H9 (cell line): ENCODE data around the gene CBX5. TPM values are rescaled to one million over a fixed set of nuclear protein-coding genes. Genes with fewer than 3 reads are reported as not detected.

Experiments
- DNase-seq: peaks from one replicate; pipeline ENCODE4 v3.0.0-alpha.2; 2017
- H2AFZ ChIP-seq: one replicate; pipeline ENCODE4 v1.6.1; 2013; ENCODE audit warnings: mild to moderate bottlenecking, low read length, control low read depth, moderate library complexity
- H2AK5ac ChIP-seq: 2 replicates; pipeline ENCODE4 v1.6.1; 2013; ENCODE audit warnings: low read length, control low read depth, mixed read lengths; ENCODE audit not compliant: insufficient read length
- H2BK120ac ChIP-seq: one replicate; pipeline ENCODE4 v1.6.1; 2013; ENCODE audit warnings: low read depth, mild to moderate bottlenecking, low read length, control low read depth, inconsistent platforms; ENCODE audit not compliant: poor library complexity, severe bottlenecking
- H2BK12ac ChIP-seq: 2 replicates; pipeline ENCODE4 v1.6.1; 2013; ENCODE audit warnings: low read length, control low read depth, mixed read lengths, low read depth; ENCODE audit not compliant: insufficient read length
- H2BK15ac ChIP-seq: 2 replicates; pipeline ENCODE4 v1.6.1; 2013; ENCODE audit warnings: low read depth, low read length, control low read depth
- H2BK20ac ChIP-seq: one replicate; pipeline ENCODE4 v1.6.1; 2013; ENCODE audit warnings: low read depth, mild to moderate bottlenecking, low read length, control low read depth, inconsistent platforms; ENCODE audit not compliant: poor library complexity, severe bottlenecking
- H2BK5ac ChIP-seq: 2 replicates; pipeline ENCODE4 v1.6.1; 2013; ENCODE audit warnings: low read length, control low read depth, mixed read lengths; ENCODE audit not compliant: insufficient read length
- H3K14ac ChIP-seq: 2 replicates; pipeline ENCODE4 v1.6.1; 2013; ENCODE audit warnings: low read length, control low read depth; ENCODE audit not compliant: insufficient read depth
- H3K18ac ChIP-seq: 2 replicates; pipeline ENCODE4 v1.6.1; 2013; ENCODE audit warnings: low read depth, mild to moderate bottlenecking, mixed read lengths, low read length, control low read depth; ENCODE audit not compliant: insufficient read length
- H3K23ac ChIP-seq: 2 replicates; pipeline ENCODE4 v1.6.1; 2013; ENCODE audit warnings: low read length, control low read depth, mixed read lengths, low read depth; ENCODE audit not compliant: insufficient read length
- H3K23me2 ChIP-seq: 2 replicates; pipeline ENCODE4 v1.6.1; 2013; ENCODE audit warnings: low read depth, mild to moderate bottlenecking, mixed read lengths, low read length, control low read depth; ENCODE audit not compliant: insufficient read length, poor library complexity, severe bottlenecking
- H3K27ac ChIP-seq: 2 replicates; pipeline ENCODE4 v1.5.1; 2013; ENCODE audit warnings: low read length, control low read depth, mixed read lengths, low read depth; ENCODE audit not compliant: insufficient read length
- H3K27me3 ChIP-seq: 2 replicates; pipeline ENCODE4 v1.6.1; 2013; ENCODE audit warnings: low read length, control low read depth, inconsistent platforms; ENCODE audit not compliant: insufficient read depth
- H3K4ac ChIP-seq: 2 replicates; pipeline ENCODE4 v1.6.1; 2013; ENCODE audit warnings: low read depth, mild to moderate bottlenecking, control low read depth, inconsistent platforms, low read length, moderate library complexity
- H3K4me1 ChIP-seq: 2 replicates; pipeline ENCODE4 v1.6.1; 2013; ENCODE audit warnings: low read length, control low read depth, inconsistent platforms; ENCODE audit not compliant: insufficient read depth
- H3K4me2 ChIP-seq: 2 replicates; pipeline ENCODE4 v1.6.1; 2013; ENCODE audit warnings: low read length, control low read depth, mixed read lengths; ENCODE audit not compliant: insufficient read length, insufficient read depth
- H3K56ac ChIP-seq: 2 replicates; pipeline ENCODE4 v1.6.1; 2013; ENCODE audit warnings: low read depth, mild to moderate bottlenecking, mixed read lengths, low read length, control low read depth; ENCODE audit not compliant: insufficient read length
- H3K79me1 ChIP-seq: 2 replicates; pipeline ENCODE4 v1.6.1; 2013; ENCODE audit warnings: low read depth, mild to moderate bottlenecking, moderate library complexity, low read length, control low read depth, inconsistent platforms; ENCODE audit not compliant: insufficient read depth, poor library complexity, severe bottlenecking
- H3K79me2 ChIP-seq: 2 replicates; pipeline ENCODE4 v1.6.1; 2013; ENCODE audit warnings: low read length, control low read depth, inconsistent platforms; ENCODE audit not compliant: insufficient read depth
- H3K9ac ChIP-seq: 2 replicates; pipeline ENCODE4 v1.6.1; 2013; ENCODE audit warnings: low read length, control low read depth, mixed read lengths; ENCODE audit not compliant: insufficient read length; ENCODE audit errors: extremely low read depth
- H3K9me3 ChIP-seq: one replicate; pipeline ENCODE4 v1.6.1; 2013; ENCODE audit warnings: low read depth, low read length, inconsistent platforms; ENCODE audit not compliant: control insufficient read depth
- H3T11ph ChIP-seq: one replicate; pipeline ENCODE4 v1.6.1; 2013; ENCODE audit warnings: mild to moderate bottlenecking, low read length, control low read depth, inconsistent platforms
- H4K20me1 ChIP-seq: one replicate; pipeline ENCODE4 v1.6.1; 2013; ENCODE audit not compliant: control insufficient read depth, insufficient read length, insufficient read depth
- H4K5ac ChIP-seq: 2 replicates; pipeline ENCODE4 v1.6.1; 2013; ENCODE audit warnings: low read depth, mild to moderate bottlenecking, mixed read lengths, low read length, control low read depth; ENCODE audit not compliant: insufficient read length
- H4K8ac ChIP-seq: replicated peaks from 2 replicates; pipeline ENCODE4 v1.6.1; 2013; ENCODE audit warnings: low read length, control low read depth, mixed read lengths, low read depth; ENCODE audit not compliant: insufficient read length
- H4K91ac ChIP-seq: 2 replicates; pipeline ENCODE4 v1.6.1; 2013; ENCODE audit warnings: low read depth, mild to moderate bottlenecking, moderate library complexity, mixed read lengths, low read length, control low read depth; ENCODE audit not compliant: insufficient read length
- H3K27ac Mint-ChIP-seq, 3 experiments: 2 replicates in 2 of 3; 3 replicates in 1 of 3; pipeline ENCODE4 v1.8.0; 2020 to 2021; ENCODE audit warnings: mixed read lengths in 3 of 3, mild to moderate bottlenecking in 1 of 3, moderate library complexity in 1 of 3
- H3K27me3 Mint-ChIP-seq: 2 replicates; pipeline ENCODE4 v1.8.0; 2021; ENCODE audit warnings: low read depth, mild to moderate bottlenecking, moderate library complexity, mixed read lengths
- H3K36me3 Mint-ChIP-seq, 3 experiments: 2 replicates in 2 of 3; 3 replicates in 1 of 3; pipeline ENCODE4 v1.8.0; 2020 to 2021; ENCODE audit warnings: low read depth in 3 of 3, mixed read lengths in 3 of 3; ENCODE audit not compliant: insufficient read depth in 1 of 3
- H3K4me1 Mint-ChIP-seq, 2 experiments: 2 replicates each; pipeline ENCODE4 v1.8.0; 2020; ENCODE audit warnings: mixed read lengths in 2 of 2
- H3K4me3 Mint-ChIP-seq, 2 experiments: 2 replicates in 1 of 2; 3 replicates in 1 of 2; pipeline ENCODE4 v1.8.0; 2020 to 2021; ENCODE audit warnings: mild to moderate bottlenecking in 2 of 2, mixed read lengths in 2 of 2, moderate library complexity in 1 of 2
- H3K9me3 Mint-ChIP-seq, 2 experiments: 2 replicates in 1 of 2; 3 replicates in 1 of 2; pipeline ENCODE4 v1.8.0; 2020; ENCODE audit warnings: mild to moderate bottlenecking in 2 of 2, mixed read lengths in 2 of 2, moderate library complexity in 1 of 2
- CTCF ChIP-seq: fragments of 200-600 bp; sonication (generic); conservative IDR thresholded peaks from 3 replicates; pipeline ENCODE4 v1.8.0; 2021; ENCODE audit warnings: antibody characterized with exemption, mild to moderate bottlenecking
- WGBS: extraction: QIAGEN DNeasy Blood & Tissue Kit; methylation state at CpG from one replicate; pipeline ENCODE4 v1.1.7; 2013; ENCODE audit warnings: missing lambda C conversion rate, low lambda C conversion rate, mixed read lengths; ENCODE audit not compliant: insufficient read length; ENCODE audit errors: extremely low coverage; 5-methylcytosine and 5-hydroxymethylcytosine counted together
- total RNA-seq: library from RNA; stranded (reverse); gene quantifications from 2 replicates; pipeline ENCODE4 v1.2.1, GENCODE V29; 2021

The CBX5 gene
- total RNA-seq, 1 experiment from 2014 or later = 206 TPM

- Mint-ChIP-seq H3K27ac (no peak overlapping the region; a peak in 1 of 7 replicates), H3K36me3 (no peaks in the 10 kb centered on the region), H3K27me3 (peaks cover 91% of the 10 kb centered on the region), H3K4me3 (no peak overlapping the region), H3K9me3 (peaks cover 0 to 3% of the 10 kb centered on the region in 2 experiments; a peak in 1 of 5 replicates), H3K4me1 (peaks cover 9 to 23% of the 10 kb centered on the region in 2 experiments)
- H3K56ac ChIP-seq = no peak overlapping the region
- H3K4me2 ChIP-seq = no peak overlapping the region
- H2BK12ac ChIP-seq = no peak overlapping the region
- H3K4me1 ChIP-seq = no peaks in the 10 kb centered on the region
- peaks cover 12% of the 10 kb centered on the region; the same call in 1 of the 2 replicates for H3K27me3 ChIP-seq
- no peak for DNase-seq
- H2BK15ac ChIP-seq = no peak overlapping the region
- H3K23me2 ChIP-seq = no peaks in the 10 kb centered on the region
- no peak for TF ChIP-seq CTCF
- no peak overlapping the region for H4K5ac ChIP-seq
- H3T11ph ChIP-seq = no peak overlapping the region
- no peaks in the 10 kb centered on the region for H4K20me1 ChIP-seq
- no peak overlapping the region for H2BK20ac ChIP-seq
- H4K8ac ChIP-seq = no peak overlapping the region
- no CpG with 5 or more reads among the region's 5 CpGs for WGBS
- no peak overlapping the region for H2BK120ac ChIP-seq
- H3K27ac ChIP-seq = no peak overlapping the region
- H3K18ac ChIP-seq = no peak overlapping the region
- no peak overlapping the region for H3K4ac ChIP-seq
- no peak overlapping the region for H2AFZ ChIP-seq
- no peak overlapping the region for H2AK5ac ChIP-seq
- H3K9ac ChIP-seq = no peak overlapping the region
- H3K79me2 ChIP-seq = no peaks in the 10 kb centered on the region
- H3K14ac ChIP-seq = no peak overlapping the region
- H3K79me1 ChIP-seq = no peaks in the 10 kb centered on the region
- H3K23ac ChIP-seq = no peak overlapping the region
- H4K91ac ChIP-seq = no peak overlapping the region
- no peak overlapping the region for H2BK5ac ChIP-seq
- no peaks in the 10 kb centered on the region for H3K9me3 ChIP-seq
These were observed 69.5 kb downstream of the CBX5 start for GRCh38 chr12:54210400-54210790.
